ENCODE data around the gene OSBPL3. TPM values are rescaled to one million over a fixed set of nuclear protein-coding genes. Genes with fewer than 3 reads are reported as not detected.

Gene OSBPL3
- total and polyA plus RNA-seq, 2 donors from 2014 or later, result 8.6 to 40.5 TPM

- Histone ChIP-seq H3K4me1 (ENCODE audit: control insufficient read depth in 2 of 3, insufficient read depth in 2 of 3, low read depth in 1 of 3, low read length in 3 of 3) (peaks cover 0 to 9% (median 4%) of the 10 kb centered on the region in 3 donors), H3K9ac (ENCODE audit: low read length in 3 of 3) (no peak overlapping the region), H3K27ac (ENCODE audit: low read depth in 2 of 2, low read length in 2 of 2) (peak overlapping the region; percentile 30 to 91), H3K27me3 (ENCODE audit: control insufficient read depth, insufficient read depth, low read length) (no peaks in the 10 kb centered on the region), H3K36me3 (ENCODE audit: control insufficient read depth in 2 of 3, insufficient read depth in 3 of 3, low read length in 3 of 3) (no peaks in the 10 kb centered on the region), H3K9me3 (ENCODE audit: control insufficient read depth in 2 of 3, insufficient read depth in 1 of 3, low read length in 3 of 3) (no peaks in the 10 kb centered on the region), H3K4me3 (ENCODE audit: low read length in 3 of 3) (no peak overlapping the region)
- no peak for FAIRE-seq
- intact Hi-C loops (cut with DNase I), result no loop called here
- DNase-seq, result peak in 3 of 5 donors; percentile 50 to 88 (median 81)
- TF ChIP-seq CTCF (IDR thresholded peaks at IDR 0.05; ENCODE audit: borderline replicate concordance, extremely low read depth, insufficient read depth), result no peak
Observed at GRCh38 chr7:24965831-24966708, 13.9 kb downstream of the OSBPL3 start.

GRCh38 chr7:24964191-24964590, 15.8 kb downstream of the OSBPL3 start:
- TF ChIP-seq CTCF (IDR thresholded peaks at IDR 0.05; ENCODE audit: borderline replicate concordance, extremely low read depth, insufficient read depth), result no peak
- FAIRE-seq, result no peak

GRCh38 chr7:24963218-24963617, 16.8 kb downstream of the OSBPL3 start:
- no peak for TF ChIP-seq CTCF (IDR thresholded peaks at IDR 0.05; ENCODE audit: borderline replicate concordance, extremely low read depth, insufficient read depth)
- FAIRE-seq, result no peak

More at GRCh38 chr7:24964191-24964590, 15.8 kb downstream of the OSBPL3 start:
- no peak overlapping the region for H3K27ac ChIP-seq (ENCODE audit: low read depth in 2 of 2, low read length in 2 of 2)
- H3K9ac ChIP-seq (ENCODE audit: low read length in 3 of 3), result no peak overlapping the region
- H3K4me3 ChIP-seq (ENCODE audit: low read length in 3 of 3), result no peak overlapping the region
- peaks cover 4 to 9% (median 4%) of the 10 kb centered on the region in 3 donors for H3K4me1 ChIP-seq (ENCODE audit: control insufficient read depth in 2 of 3, insufficient read depth in 2 of 3, low read depth in 1 of 3, low read length in 3 of 3)
- no peaks in the 10 kb centered on the region for H3K9me3 ChIP-seq (ENCODE audit: control insufficient read depth in 2 of 3, insufficient read depth in 1 of 3, low read length in 3 of 3)
- no peaks in the 10 kb centered on the region for H3K27me3 ChIP-seq (ENCODE audit: control insufficient read depth, insufficient read depth, low read length)
- DNase-seq, result no peak
- intact Hi-C loops (cut with DNase I), result no loop called here
- H3K36me3 ChIP-seq (ENCODE audit: control insufficient read depth in 2 of 3, insufficient read depth in 3 of 3, low read length in 3 of 3), result no peaks in the 10 kb centered on the region

More at GRCh38 chr7:24963218-24963617, 16.8 kb downstream of the OSBPL3 start:
- intact Hi-C loops (cut with DNase I), result no loop called here
- H3K27ac ChIP-seq (ENCODE audit: low read depth in 2 of 2, low read length in 2 of 2), result peak overlapping the region in 1 of 2 donors; percentile 33
- H3K27me3 ChIP-seq (ENCODE audit: control insufficient read depth, insufficient read depth, low read length), result no peaks in the 10 kb centered on the region
- no peak for DNase-seq
- H3K9me3 ChIP-seq (ENCODE audit: control insufficient read depth in 2 of 3, insufficient read depth in 1 of 3, low read length in 3 of 3), result no peaks in the 10 kb centered on the region
- H3K4me1 ChIP-seq (ENCODE audit: control insufficient read depth in 2 of 3, insufficient read depth in 2 of 3, low read depth in 1 of 3, low read length in 3 of 3), result peaks cover 4 to 9% (median 4%) of the 10 kb centered on the region in 3 donors
- H3K4me3 ChIP-seq (ENCODE audit: low read length in 3 of 3), result no peak overlapping the region
- H3K9ac ChIP-seq (ENCODE audit: low read length in 3 of 3), result no peak overlapping the region
- H3K36me3 ChIP-seq (ENCODE audit: control insufficient read depth in 2 of 3, insufficient read depth in 3 of 3, low read length in 3 of 3), result no peaks in the 10 kb centered on the region

Data from kidney (tissue), 14 donors.